ENCODE results near the gene METAP1D. TPM values are rescaled to one million over a fixed set of nuclear protein-coding genes. Genes with fewer than 3 reads are reported as not detected.

METAP1D gene
- total and polyA plus RNA-seq, 2 experiments from 2014 or later: 4.1 to 6.9 TPM

- WGBS, 2 experiments (ENCODE audit: low coverage in 1 of 2, low lambda C conversion rate in 2 of 2, missing lambda C conversion rate in 2 of 2): 95 to 97% methylated on average over 8 of the region's 8 CpGs
- Histone ChIP-seq H3F3A (ENCODE audit: insufficient read depth) (no peaks in the 10 kb centered on the region), H3K4me2 (ENCODE audit: unreplicated experiment) (no peak overlapping the region), H3K4me1 (ENCODE audit: insufficient read depth) (peaks cover 6% of the 10 kb centered on the region; the same call in 1 of the 2 replicates), H2AFZ (no peak overlapping the region), H3K36me3 (ENCODE audit: low read depth) (no peaks in the 10 kb centered on the region), H3K79me2 (ENCODE audit: insufficient read depth) (no peaks in the 10 kb centered on the region), H3K9me2 (ENCODE audit: insufficient read depth) (no peaks in the 10 kb centered on the region), H4K20me1 (ENCODE audit: insufficient read depth) (no peaks in the 10 kb centered on the region), H3K9me3 (ENCODE audit: low read depth) (no peaks in the 10 kb centered on the region), H3K4me3 (no peak overlapping the region), H3K27ac (no peak overlapping the region), H3K27me3 (replicated peaks; ENCODE audit: insufficient read depth) (no peaks in the 10 kb centered on the region), H3K9ac (no peak overlapping the region)
- TF ChIP-seq EZH2phosphoT487 (IDR thresholded peaks at IDR 0.05; ENCODE audit: insufficient read depth, low read depth): no peak
- no peak for TF ChIP-seq EZH2 (IDR thresholded peaks at IDR 0.05; ENCODE audit: insufficient read depth, poor library complexity, severe bottlenecking)
- no peak for DNase-seq
- in situ Hi-C loops (cut with MboI): no loop called here
These were observed 48.1 kb downstream of the METAP1D start for GRCh38 chr2:172047566-172048507.

DNA sequence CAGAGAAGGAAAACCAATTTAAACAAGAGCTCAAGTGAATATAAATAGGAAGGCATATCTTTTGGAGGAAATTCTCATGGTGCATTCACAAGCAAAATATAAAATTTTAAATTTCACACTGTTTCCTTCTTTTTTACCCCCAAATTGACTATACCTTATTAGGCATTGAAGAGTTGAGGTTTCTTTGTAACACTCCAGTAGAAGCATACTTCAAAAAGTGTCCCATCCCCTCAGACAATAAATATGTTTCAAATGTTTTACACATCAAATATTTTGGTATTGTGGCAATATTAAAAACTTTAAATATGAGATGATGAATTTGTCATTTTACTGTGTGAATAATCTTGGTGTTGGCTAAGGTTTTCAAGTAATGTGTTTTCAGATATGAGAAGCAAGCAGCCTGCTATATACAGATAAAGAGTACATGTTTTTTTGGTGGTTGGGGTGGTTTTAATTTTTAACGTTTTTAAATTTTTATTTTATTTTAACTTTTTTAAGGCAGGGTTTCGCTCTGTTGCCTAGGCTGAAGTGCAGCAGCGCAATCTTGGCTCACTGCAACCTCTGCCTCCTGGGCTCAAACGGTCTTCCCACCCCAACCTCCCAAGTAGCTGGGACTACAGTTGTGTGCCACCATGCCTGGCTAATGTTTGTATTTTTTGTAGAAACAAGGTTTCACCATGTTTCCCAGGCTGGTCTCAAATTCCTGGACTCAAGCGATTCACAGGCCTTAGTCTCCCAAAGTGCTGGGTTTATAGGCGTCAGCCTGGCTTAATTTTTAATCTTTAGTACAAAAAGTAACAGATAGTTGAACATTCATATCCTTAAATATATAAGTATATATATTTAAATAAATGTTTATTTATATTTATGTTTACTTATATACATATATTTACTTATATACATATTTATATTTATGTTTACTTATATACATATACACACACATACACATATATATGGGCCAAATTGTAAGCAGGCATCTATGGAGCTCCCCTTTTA, 49.1 kb downstream of the METAP1D start:
- no peaks in the 10 kb centered on the region for H3F3A ChIP-seq (ENCODE audit: insufficient read depth)
- peaks cover 6% of the 10 kb centered on the region; the same call in 1 of the 2 replicates for H3K4me1 ChIP-seq (ENCODE audit: insufficient read depth)
- no peak overlapping the region for H3K4me2 ChIP-seq (ENCODE audit: unreplicated experiment)
- H3K4me3 ChIP-seq: no peak overlapping the region
- 87 to 88% methylated on average over 6 of the region's 6 CpGs for WGBS, 2 experiments (ENCODE audit: low coverage in 1 of 2, low lambda C conversion rate in 2 of 2, missing lambda C conversion rate in 2 of 2)
- H3K9me2 ChIP-seq (ENCODE audit: insufficient read depth): no peaks in the 10 kb centered on the region
- no peak for DNase-seq
- no peak overlapping the region for H2AFZ ChIP-seq
- no peaks in the 10 kb centered on the region for H4K20me1 ChIP-seq (ENCODE audit: insufficient read depth)
- H3K79me2 ChIP-seq (ENCODE audit: insufficient read depth): no peaks in the 10 kb centered on the region
- in situ Hi-C loops (cut with MboI): no loop called here
- H3K9ac ChIP-seq: no peak overlapping the region
- no peaks in the 10 kb centered on the region for H3K9me3 ChIP-seq (ENCODE audit: low read depth)
- no peak overlapping the region for H3K27ac ChIP-seq
- no peaks in the 10 kb centered on the region for H3K27me3 ChIP-seq (replicated peaks; ENCODE audit: insufficient read depth)
- no peaks in the 10 kb centered on the region for H3K36me3 ChIP-seq (ENCODE audit: low read depth)
- TF ChIP-seq EZH2phosphoT487 (IDR thresholded peaks at IDR 0.05; ENCODE audit: insufficient read depth, low read depth) (no peak), EZH2 (IDR thresholded peaks at IDR 0.05; ENCODE audit: insufficient read depth, poor library complexity, severe bottlenecking) (no peak)

GRCh38 chr2:172049567-172050120, 49.9 kb downstream of the METAP1D start:
- DNase-seq: no peak
- Histone ChIP-seq H3K36me3 (ENCODE audit: low read depth) (no peaks in the 10 kb centered on the region), H3K4me2 (ENCODE audit: unreplicated experiment) (no peak overlapping the region), H3F3A (ENCODE audit: insufficient read depth) (no peaks in the 10 kb centered on the region), H2AFZ (no peak overlapping the region), H3K9ac (no peak overlapping the region), H3K27ac (no peak overlapping the region), H3K9me2 (ENCODE audit: insufficient read depth) (no peaks in the 10 kb centered on the region), H3K4me1 (ENCODE audit: insufficient read depth) (peaks cover 6% of the 10 kb centered on the region; the same call in 1 of the 2 replicates), H4K20me1 (ENCODE audit: insufficient read depth) (no peaks in the 10 kb centered on the region), H3K4me3 (no peak overlapping the region), H3K79me2 (ENCODE audit: insufficient read depth) (no peaks in the 10 kb centered on the region), H3K27me3 (replicated peaks; ENCODE audit: insufficient read depth) (no peaks in the 10 kb centered on the region), H3K9me3 (ENCODE audit: low read depth) (no peaks in the 10 kb centered on the region)
- in situ Hi-C loops (cut with MboI): no loop called here
- TF ChIP-seq EZH2 (IDR thresholded peaks at IDR 0.05; ENCODE audit: insufficient read depth, poor library complexity, severe bottlenecking) (no peak), EZH2phosphoT487 (IDR thresholded peaks at IDR 0.05; ENCODE audit: insufficient read depth, low read depth) (no peak)
- 96 to 98% methylated on average over 2 of the region's 2 CpGs for WGBS, 2 experiments (ENCODE audit: low coverage in 1 of 2, low lambda C conversion rate in 2 of 2, missing lambda C conversion rate in 2 of 2)

Data from GM23248 (cell line).